HG03342 (cell line): ENCODE measurements around the gene TRIM48.
"Not testable (repeated sequence)": the region's sequence is repeated elsewhere in the genome, so short reads cannot be mapped to it uniquely, and the experiment has no call there.

Source experiments
- ATAC-seq: cut with Tn5 transposase; IDR thresholded peaks from one replicate; pipeline ENCODE4 v1.9.1; 2021; ENCODE audit warnings: mild to moderate bottlenecking, moderate library complexity; ENCODE audit not compliant: unreplicated experiment

The TRIM48 gene, protein sequence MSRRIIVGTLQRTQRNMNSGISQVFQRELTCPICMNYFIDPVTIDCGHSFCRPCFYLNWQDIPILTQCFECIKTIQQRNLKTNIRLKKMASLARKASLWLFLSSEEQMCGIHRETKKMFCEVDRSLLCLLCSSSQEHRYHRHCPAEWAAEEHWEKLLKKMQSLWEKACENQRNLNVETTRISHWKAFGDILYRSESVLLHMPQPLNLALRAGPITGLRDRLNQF

DNA sequence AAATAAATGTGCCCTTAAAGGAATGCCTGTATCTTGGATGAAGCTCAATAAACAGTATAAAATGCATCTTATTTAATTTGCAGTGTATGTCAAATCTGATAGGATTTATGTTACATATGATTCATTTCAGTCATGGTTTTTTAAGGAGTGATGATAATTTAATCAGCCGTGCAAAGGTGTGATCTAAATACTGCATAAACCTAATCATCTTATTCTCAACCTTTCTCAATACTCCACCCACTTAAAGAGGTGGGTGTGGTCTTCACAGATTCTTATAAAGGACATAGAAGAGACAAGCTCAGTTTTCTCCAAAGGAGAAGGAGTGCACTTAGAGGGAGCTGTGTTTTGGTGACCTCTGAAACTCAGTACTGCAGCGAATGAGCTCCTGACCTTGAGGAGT lies at the start of gene TRIM48:
TRIM48 (plus strand) TSS at position 301 of the 400 bp plus-strand sequence. CDS start 113 bp downstream, outside the sequence.
- ATAC-seq: not testable (repeated sequence)

DNA sequence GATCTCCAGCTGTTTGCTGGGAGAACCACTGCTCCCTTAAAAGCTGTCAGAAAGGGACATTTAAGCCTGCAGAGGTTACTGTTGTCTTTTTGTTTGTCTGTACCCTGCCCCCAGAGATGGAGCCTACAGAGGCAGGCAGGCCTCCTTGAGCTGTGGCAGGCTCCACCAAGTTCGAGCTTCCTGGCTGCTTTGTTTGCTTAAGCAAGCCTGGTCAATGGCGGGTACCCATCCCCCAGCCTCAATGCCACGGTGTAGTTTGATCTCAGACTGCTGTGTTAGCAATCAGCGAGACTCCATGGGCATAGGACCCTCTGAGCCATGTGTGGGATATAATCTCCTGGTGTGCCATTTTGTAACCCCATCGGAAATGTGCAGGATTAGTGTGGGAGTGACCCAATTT lies 23.6 kb upstream of the TRIM48 start:
- not testable (repeated sequence) for ATAC-seq

DNA sequence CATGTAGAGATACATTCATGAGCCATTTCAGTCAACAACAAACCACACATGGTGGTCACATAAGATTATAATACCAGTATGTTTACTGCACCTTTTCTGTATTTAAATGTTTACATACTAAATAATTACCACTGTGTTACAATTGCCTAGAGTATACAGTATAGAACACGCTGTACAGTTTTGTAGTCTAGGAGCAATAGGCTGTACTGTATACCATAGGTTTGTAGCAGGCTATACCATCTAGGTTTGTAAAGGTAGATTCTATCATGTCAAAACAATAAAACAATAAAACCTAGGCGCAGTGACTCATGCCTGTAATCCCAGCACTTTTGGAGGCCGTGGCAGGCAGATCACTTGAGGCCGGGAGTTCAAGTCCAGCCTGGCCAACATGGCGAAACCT lies 1.1 kb downstream of the TRIM48 start:
- ATAC-seq: no peak
